H9 (cell line): ENCODE data around the gene ARHGEF9. TPM values are rescaled to one million over a fixed set of nuclear protein-coding genes. Genes with fewer than 3 reads are reported as not detected.

Source experiments
- DNase-seq: peaks from one replicate; pipeline ENCODE4 v3.0.0-alpha.2; 2017
- H2AFZ ChIP-seq: one replicate; pipeline ENCODE4 v1.6.1; 2013; ENCODE audit warnings: mild to moderate bottlenecking, low read length, control low read depth, moderate library complexity
- H2AK5ac ChIP-seq: 2 replicates; pipeline ENCODE4 v1.6.1; 2013; ENCODE audit warnings: low read length, control low read depth, mixed read lengths; ENCODE audit not compliant: insufficient read length
- H2BK120ac ChIP-seq: one replicate; pipeline ENCODE4 v1.6.1; 2013; ENCODE audit warnings: low read depth, mild to moderate bottlenecking, low read length, control low read depth, inconsistent platforms; ENCODE audit not compliant: poor library complexity, severe bottlenecking
- H2BK12ac ChIP-seq: 2 replicates; pipeline ENCODE4 v1.6.1; 2013; ENCODE audit warnings: low read length, control low read depth, mixed read lengths, low read depth; ENCODE audit not compliant: insufficient read length
- H2BK15ac ChIP-seq: 2 replicates; pipeline ENCODE4 v1.6.1; 2013; ENCODE audit warnings: low read depth, low read length, control low read depth
- H2BK20ac ChIP-seq: one replicate; pipeline ENCODE4 v1.6.1; 2013; ENCODE audit warnings: low read depth, mild to moderate bottlenecking, low read length, control low read depth, inconsistent platforms; ENCODE audit not compliant: poor library complexity, severe bottlenecking
- H2BK5ac ChIP-seq: 2 replicates; pipeline ENCODE4 v1.6.1; 2013; ENCODE audit warnings: low read length, control low read depth, mixed read lengths; ENCODE audit not compliant: insufficient read length
- H3K14ac ChIP-seq: 2 replicates; pipeline ENCODE4 v1.6.1; 2013; ENCODE audit warnings: low read length, control low read depth; ENCODE audit not compliant: insufficient read depth
- H3K18ac ChIP-seq: 2 replicates; pipeline ENCODE4 v1.6.1; 2013; ENCODE audit warnings: low read depth, mild to moderate bottlenecking, mixed read lengths, low read length, control low read depth; ENCODE audit not compliant: insufficient read length
- H3K23ac ChIP-seq: 2 replicates; pipeline ENCODE4 v1.6.1; 2013; ENCODE audit warnings: low read length, control low read depth, mixed read lengths, low read depth; ENCODE audit not compliant: insufficient read length
- H3K23me2 ChIP-seq: 2 replicates; pipeline ENCODE4 v1.6.1; 2013; ENCODE audit warnings: low read depth, mild to moderate bottlenecking, mixed read lengths, low read length, control low read depth; ENCODE audit not compliant: insufficient read length, poor library complexity, severe bottlenecking
- H3K27ac ChIP-seq: 2 replicates; pipeline ENCODE4 v1.5.1; 2013; ENCODE audit warnings: low read length, control low read depth, mixed read lengths, low read depth; ENCODE audit not compliant: insufficient read length
- H3K27me3 ChIP-seq: 2 replicates; pipeline ENCODE4 v1.6.1; 2013; ENCODE audit warnings: low read length, control low read depth, inconsistent platforms; ENCODE audit not compliant: insufficient read depth
- H3K4ac ChIP-seq: 2 replicates; pipeline ENCODE4 v1.6.1; 2013; ENCODE audit warnings: low read depth, mild to moderate bottlenecking, control low read depth, inconsistent platforms, low read length, moderate library complexity
- H3K4me1 ChIP-seq: 2 replicates; pipeline ENCODE4 v1.6.1; 2013; ENCODE audit warnings: low read length, control low read depth, inconsistent platforms; ENCODE audit not compliant: insufficient read depth
- H3K4me2 ChIP-seq: 2 replicates; pipeline ENCODE4 v1.6.1; 2013; ENCODE audit warnings: low read length, control low read depth, mixed read lengths; ENCODE audit not compliant: insufficient read length, insufficient read depth
- H3K56ac ChIP-seq: 2 replicates; pipeline ENCODE4 v1.6.1; 2013; ENCODE audit warnings: low read depth, mild to moderate bottlenecking, mixed read lengths, low read length, control low read depth; ENCODE audit not compliant: insufficient read length
- H3K79me1 ChIP-seq: 2 replicates; pipeline ENCODE4 v1.6.1; 2013; ENCODE audit warnings: low read depth, mild to moderate bottlenecking, moderate library complexity, low read length, control low read depth, inconsistent platforms; ENCODE audit not compliant: insufficient read depth, poor library complexity, severe bottlenecking
- H3K79me2 ChIP-seq: 2 replicates; pipeline ENCODE4 v1.6.1; 2013; ENCODE audit warnings: low read length, control low read depth, inconsistent platforms; ENCODE audit not compliant: insufficient read depth
- H3K9ac ChIP-seq: 2 replicates; pipeline ENCODE4 v1.6.1; 2013; ENCODE audit warnings: low read length, control low read depth, mixed read lengths; ENCODE audit not compliant: insufficient read length; ENCODE audit errors: extremely low read depth
- H3K9me3 ChIP-seq: one replicate; pipeline ENCODE4 v1.6.1; 2013; ENCODE audit warnings: low read depth, low read length, inconsistent platforms; ENCODE audit not compliant: control insufficient read depth
- H3T11ph ChIP-seq: one replicate; pipeline ENCODE4 v1.6.1; 2013; ENCODE audit warnings: mild to moderate bottlenecking, low read length, control low read depth, inconsistent platforms
- H4K20me1 ChIP-seq: one replicate; pipeline ENCODE4 v1.6.1; 2013; ENCODE audit not compliant: control insufficient read depth, insufficient read length, insufficient read depth
- H4K5ac ChIP-seq: 2 replicates; pipeline ENCODE4 v1.6.1; 2013; ENCODE audit warnings: low read depth, mild to moderate bottlenecking, mixed read lengths, low read length, control low read depth; ENCODE audit not compliant: insufficient read length
- H4K8ac ChIP-seq: replicated peaks from 2 replicates; pipeline ENCODE4 v1.6.1; 2013; ENCODE audit warnings: low read length, control low read depth, mixed read lengths, low read depth; ENCODE audit not compliant: insufficient read length
- H4K91ac ChIP-seq: 2 replicates; pipeline ENCODE4 v1.6.1; 2013; ENCODE audit warnings: low read depth, mild to moderate bottlenecking, moderate library complexity, mixed read lengths, low read length, control low read depth; ENCODE audit not compliant: insufficient read length
- H3K27ac Mint-ChIP-seq, 3 experiments: 2 replicates in 2 of 3; 3 replicates in 1 of 3; pipeline ENCODE4 v1.8.0; 2020 to 2021; ENCODE audit warnings: mixed read lengths in 3 of 3, mild to moderate bottlenecking in 1 of 3, moderate library complexity in 1 of 3
- H3K27me3 Mint-ChIP-seq: 2 replicates; pipeline ENCODE4 v1.8.0; 2021; ENCODE audit warnings: low read depth, mild to moderate bottlenecking, moderate library complexity, mixed read lengths
- H3K36me3 Mint-ChIP-seq, 3 experiments: 2 replicates in 2 of 3; 3 replicates in 1 of 3; pipeline ENCODE4 v1.8.0; 2020 to 2021; ENCODE audit warnings: low read depth in 3 of 3, mixed read lengths in 3 of 3; ENCODE audit not compliant: insufficient read depth in 1 of 3
- H3K4me1 Mint-ChIP-seq, 2 experiments: 2 replicates each; pipeline ENCODE4 v1.8.0; 2020; ENCODE audit warnings: mixed read lengths in 2 of 2
- H3K4me3 Mint-ChIP-seq, 2 experiments: 2 replicates in 1 of 2; 3 replicates in 1 of 2; pipeline ENCODE4 v1.8.0; 2020 to 2021; ENCODE audit warnings: mild to moderate bottlenecking in 2 of 2, mixed read lengths in 2 of 2, moderate library complexity in 1 of 2
- H3K9me3 Mint-ChIP-seq, 2 experiments: 2 replicates in 1 of 2; 3 replicates in 1 of 2; pipeline ENCODE4 v1.8.0; 2020; ENCODE audit warnings: mild to moderate bottlenecking in 2 of 2, mixed read lengths in 2 of 2, moderate library complexity in 1 of 2
- CTCF ChIP-seq: fragments of 200-600 bp; sonication (generic); conservative IDR thresholded peaks from 3 replicates; pipeline ENCODE4 v1.8.0; 2021; ENCODE audit warnings: antibody characterized with exemption, mild to moderate bottlenecking
- WGBS: extraction: QIAGEN DNeasy Blood & Tissue Kit; methylation state at CpG from one replicate; pipeline ENCODE4 v1.1.7; 2013; ENCODE audit warnings: missing lambda C conversion rate, low lambda C conversion rate, mixed read lengths; ENCODE audit not compliant: insufficient read length; ENCODE audit errors: extremely low coverage; 5-methylcytosine and 5-hydroxymethylcytosine counted together
- total RNA-seq: library from RNA; stranded (reverse); gene quantifications from 2 replicates; pipeline ENCODE4 v1.2.1, GENCODE V29; 2021

ARHGEF9 gene
- total RNA-seq, 1 experiment from 2014 or later: 26.4 TPM

DNA sequence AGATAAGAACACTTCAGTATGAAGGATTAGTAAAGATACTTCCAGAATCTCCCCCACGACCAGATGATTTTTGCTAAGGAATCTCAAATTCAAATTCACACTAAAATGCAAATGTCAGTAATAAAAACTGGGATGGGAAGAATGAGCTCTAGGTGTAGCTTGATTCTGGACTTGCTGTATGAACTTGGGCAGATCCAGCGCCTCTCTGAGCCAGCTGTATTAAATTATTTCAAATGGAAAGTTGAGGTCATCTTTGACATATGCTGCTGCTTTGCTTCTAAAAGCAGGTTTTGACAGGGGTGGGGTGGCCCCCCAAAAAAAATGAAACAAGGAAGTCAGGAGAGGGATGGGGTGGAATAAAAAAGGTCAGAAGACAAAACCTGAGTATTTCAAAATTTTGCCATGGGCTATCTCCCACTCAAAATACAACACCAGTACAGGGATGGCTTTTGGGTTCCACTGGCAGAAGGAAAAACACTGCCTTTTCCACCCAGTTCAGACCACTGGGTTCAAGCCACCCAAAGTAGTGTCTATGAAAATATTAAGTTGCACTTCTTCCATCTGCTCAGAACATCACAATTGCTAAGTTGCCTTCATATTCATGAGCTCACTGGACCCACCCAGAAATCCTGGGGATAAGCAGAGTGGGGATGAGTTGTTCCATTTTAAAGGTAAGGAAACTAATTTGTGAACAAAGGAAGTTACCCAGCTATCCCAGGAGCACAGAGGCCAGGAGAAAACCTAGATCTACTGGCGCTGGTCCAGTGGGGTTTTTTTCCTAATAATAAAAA is 47.7 kb downstream of the ARHGEF9 start:
- Histone ChIP-seq H3K14ac (no peak overlapping the region), H2BK20ac (no peak overlapping the region), H3K23me2 (no peaks in the 10 kb centered on the region), H2AK5ac (no peak overlapping the region), H3K23ac (no peak overlapping the region), H3T11ph (no peak overlapping the region), H3K79me1 (no peaks in the 10 kb centered on the region), H2AFZ (no peak overlapping the region), H3K56ac (no peak overlapping the region), H3K18ac (no peak overlapping the region), H3K9me3 (peaks cover 60% of the 10 kb centered on the region), H4K20me1 (no peaks in the 10 kb centered on the region), H3K4me2 (no peak overlapping the region), H3K4ac (no peak overlapping the region), H4K8ac (no peak overlapping the region), H3K27me3 (no peaks in the 10 kb centered on the region), H3K79me2 (no peaks in the 10 kb centered on the region), H2BK5ac (no peak overlapping the region), H2BK12ac (no peak overlapping the region), H3K4me1 (no peaks in the 10 kb centered on the region), H2BK15ac (no peak overlapping the region), H4K5ac (no peak overlapping the region), H2BK120ac (no peak overlapping the region), H3K9ac (no peak overlapping the region), H4K91ac (no peak overlapping the region), H3K27ac (no peak overlapping the region)
- no peak for DNase-seq
- H3K9me3 Mint-ChIP-seq: peaks cover 58 to 69% of the 10 kb centered on the region in 2 experiments
- no peaks in the 10 kb centered on the region for H3K27me3 Mint-ChIP-seq
- WGBS: no CpG with 5 or more reads among the region's 3 CpGs
- TF ChIP-seq CTCF: no peak
- peaks cover 2 to 7% (median 5%) of the 10 kb centered on the region in 3 experiments; a peak in 5 of 7 replicates for H3K36me3 Mint-ChIP-seq
- no peak overlapping the region for H3K4me3 Mint-ChIP-seq
- peaks cover 13 to 28% of the 10 kb centered on the region in 2 experiments for H3K4me1 Mint-ChIP-seq
- no peak overlapping the region for H3K27ac Mint-ChIP-seq
